PC-3 (cell line): ENCODE data around the gene TMEM117. TPM values are rescaled to one million over a fixed set of nuclear protein-coding genes. Genes with fewer than 3 reads are reported as not detected.

Experiments used
- ATAC-seq: fragments of 200-7000 bp; cut with Tn5 transposase; 2 replicates; pipeline ENCODE4 v1.9.1; 2020; ENCODE audit warnings: mild to moderate bottlenecking, moderate library complexity
- BruUV-seq: library from RNA; stranded (reverse); fragments of 400-500 nt; replicated peaks from 2 replicates; lab custom pipeline; 2021; lab: Mats Ljungman, UMichigan
- CTCF ChIA-PET: fragments of 300-600 bp; sonication (Branson Sonifier 250); formaldehyde crosslinking; loops from one replicate; lab custom pipeline; 2022; ENCODE audit warnings: antibody characterized with exemption; lab: Charles Lee
- POLR2A ChIA-PET: fragments of 300-600 bp; sonication (Branson Sonifier 250); formaldehyde crosslinking; loops from one replicate; lab custom pipeline; 2022; ENCODE audit warnings: antibody characterized with exemption; ENCODE audit not compliant: unreplicated experiment; lab: Charles Lee
- DNase-seq: peaks from one replicate; pipeline ENCODE4 v3.0.0-alpha.2; 2015
- H2AFZ ChIP-seq: fragments of 300-600 bp; sonication (generic); 2 replicates; pipeline ENCODE4 v1.6.0; 2016; ENCODE audit warnings: antibody characterized with exemption, low read length
- H3F3A ChIP-seq: fragments of 300-600 bp; sonication (generic); one replicate; pipeline ENCODE4 v1.6.0; 2017; ENCODE audit warnings: antibody characterized with exemption, low read length, control low read depth, mild to moderate bottlenecking; ENCODE audit not compliant: unreplicated experiment
- H3K27ac ChIP-seq: fragments of 300-600 bp; sonication (generic); 2 replicates; pipeline ENCODE4 v1.5.1; 2016; ENCODE audit warnings: mild to moderate bottlenecking, low read length
- H3K27me3 ChIP-seq: fragments of 300-600 bp; sonication (generic); 2 replicates; pipeline ENCODE4 v1.6.1; 2016; ENCODE audit warnings: low read length, mixed read lengths
- H3K36me3 ChIP-seq: fragments of 300-600 bp; sonication (generic); 2 replicates; pipeline ENCODE4 v1.6.1; 2016; ENCODE audit warnings: low read depth, mixed run types, low read length, mixed read lengths
- H3K4me1 ChIP-seq: fragments of 300-600 bp; sonication (generic); 2 replicates; pipeline ENCODE4 v1.5.1; 2016; ENCODE audit warnings: low read length; ENCODE audit not compliant: insufficient read depth
- H3K4me2 ChIP-seq: fragments of 300-600 bp; sonication (generic); 2 replicates; pipeline ENCODE4 v1.6.0; 2016; ENCODE audit warnings: low read length
- H3K4me3 ChIP-seq: fragments of 300-600 bp; sonication (generic); 2 replicates; pipeline ENCODE4 v1.5.1; 2016; ENCODE audit warnings: mild to moderate bottlenecking, low read length, mixed read lengths
- H3K79me2 ChIP-seq: fragments of 300-600 bp; sonication (generic); 2 replicates; pipeline ENCODE4 v1.6.1; 2017; ENCODE audit warnings: low read length, mixed read lengths
- H3K9ac ChIP-seq: fragments of 300-600 bp; sonication (generic); 2 replicates; pipeline ENCODE4 v1.6.0; 2016; ENCODE audit warnings: mild to moderate bottlenecking, low read length
- H3K9me2 ChIP-seq: fragments of 300-600 bp; sonication (generic); replicated peaks from 2 replicates; pipeline ENCODE4 v1.6.1; 2016; ENCODE audit warnings: mixed run types, low read length, mixed read lengths
- H3K9me3 ChIP-seq: fragments of 300-600 bp; sonication (generic); 2 replicates; pipeline ENCODE4 v1.6.1; 2016; ENCODE audit warnings: low read length, mixed read lengths
- H4K20me1 ChIP-seq: fragments of 300-600 bp; sonication (generic); 2 replicates; pipeline ENCODE4 v1.6.1; 2016; ENCODE audit warnings: low read length, mixed read lengths
- CTCF ChIP-seq: fragments of 300-600 bp; sonication (generic); conservative IDR thresholded peaks from 2 replicates; pipeline ENCODE4 v1.5.1; 2017; ENCODE audit warnings: antibody characterized with exemption, low read depth, mild to moderate bottlenecking, low read length
- EZH2 ChIP-seq: fragments of 300-600 bp; sonication (generic); IDR thresholded peaks from one replicate; pipeline ENCODE4 v1.6.1; 2017; ENCODE audit warnings: antibody characterized with exemption, mild to moderate bottlenecking, low read length; ENCODE audit not compliant: unreplicated experiment
- EZH2phosphoT487 ChIP-seq: fragments of 300-600 bp; sonication (generic); IDR thresholded peaks from 2 replicates; pipeline ENCODE4 v1.6.1; 2018; ENCODE audit warnings: mild to moderate bottlenecking, antibody characterized with exemption, low read length, borderline replicate concordance
- intact Hi-C: fragments of 100-400 bp; cut with micrococcal nuclease; formaldehyde crosslinking; loops from 2 replicates; pipeline ENCODE4 v1.9.0; 2023
- total RNA-seq: library from RNA; depleted of rRNA; stranded (reverse); fragments of >200 nt; gene quantifications from 2 replicates; pipeline ENCODE4 v1.2.3, GENCODE V29; 2014

The TMEM117 gene
- total RNA-seq, 1 experiment from 2014 or later, result 9.0 TPM

- intact Hi-C loops, result no loop called here
- CTCF ChIA-PET, result no interaction called here
- H3K27me3 ChIP-seq, result no peaks in the 10 kb centered on the region
- H3K4me1 ChIP-seq, result no peaks in the 10 kb centered on the region
- H3K4me2 ChIP-seq, result no peak overlapping the region
- no peaks in the 10 kb centered on the region for H3F3A ChIP-seq
- H3K36me3 ChIP-seq, result no peaks in the 10 kb centered on the region
- DNase-seq, result no peak
- H3K9me2 ChIP-seq, result no peaks in the 10 kb centered on the region
- no peak overlapping the region for H3K4me3 ChIP-seq
- no peaks in the 10 kb centered on the region for H3K79me2 ChIP-seq
- no peak overlapping the region for H2AFZ ChIP-seq
- no peak overlapping the region for H3K9ac ChIP-seq
- TF ChIP-seq EZH2phosphoT487 (no peak), CTCF (no peak), EZH2 (no peak)
- BruUV-seq, result no TSS peak
- POLR2A ChIA-PET, result no interaction called here
- no peaks in the 10 kb centered on the region for H3K9me3 ChIP-seq
- H3K27ac ChIP-seq, result no peak overlapping the region
- no peak for ATAC-seq
- no peaks in the 10 kb centered on the region for H4K20me1 ChIP-seq
These were observed 522.8 kb downstream of the TMEM117 start for GRCh38 chr12:44358636-44359035.

GRCh38 chr12:44362947-44363346 is 527.1 kb downstream of the TMEM117 start:
- H3K9me2 ChIP-seq, result no peaks in the 10 kb centered on the region
- H3K9ac ChIP-seq, result no peak overlapping the region
- no peak for ATAC-seq
- no peak for DNase-seq
- no peak overlapping the region for H3K27ac ChIP-seq
- intact Hi-C loops, result no loop called here
- no peaks in the 10 kb centered on the region for H3K4me1 ChIP-seq
- BruUV-seq, result no TSS peak
- TF ChIP-seq CTCF, result no peak
- TF ChIP-seq EZH2phosphoT487, result no peak
- TF ChIP-seq EZH2, result no peak
- no peak overlapping the region for H3K4me3 ChIP-seq
- H3K4me2 ChIP-seq, result no peak overlapping the region
- POLR2A ChIA-PET, result no interaction called here
- no peaks in the 10 kb centered on the region for H3K9me3 ChIP-seq
- no peaks in the 10 kb centered on the region for H3K27me3 ChIP-seq
- H4K20me1 ChIP-seq, result no peaks in the 10 kb centered on the region
- H3K36me3 ChIP-seq, result no peaks in the 10 kb centered on the region
- no peaks in the 10 kb centered on the region for H3F3A ChIP-seq
- CTCF ChIA-PET, result no interaction called here
- H3K79me2 ChIP-seq, result no peaks in the 10 kb centered on the region
- H2AFZ ChIP-seq, result no peak overlapping the region

GRCh38 chr12:44367136-44367535 is 531.3 kb downstream of the TMEM117 start:
- Histone ChIP-seq H3F3A (no peaks in the 10 kb centered on the region), H3K36me3 (no peaks in the 10 kb centered on the region), H3K9me2 (no peaks in the 10 kb centered on the region), H3K79me2 (no peaks in the 10 kb centered on the region), H3K27ac (no peak overlapping the region), H3K27me3 (no peaks in the 10 kb centered on the region), H4K20me1 (no peaks in the 10 kb centered on the region), H3K9ac (no peak overlapping the region), H2AFZ (no peak overlapping the region), H3K4me1 (peaks cover 23% of the 10 kb centered on the region), H3K4me2 (no peak overlapping the region), H3K4me3 (no peak overlapping the region), H3K9me3 (no peaks in the 10 kb centered on the region)
- intact Hi-C loops, result no loop called here
- ATAC-seq (no peak), DNase-seq (no peak)
- POLR2A ChIA-PET, result no interaction called here
- BruUV-seq, result no TSS peak
- TF ChIP-seq EZH2phosphoT487 (no peak), EZH2 (no peak), CTCF (no peak)
- CTCF ChIA-PET, result no interaction called here
